OCI-LY3 (cell line): ENCODE results near the gene DBI.
A peak's percentile ranks its signal among the peaks of the same experiment; 100 is the strongest.

Experiments
- H2AFZ ChIP-seq: fragments of 200-600, 300-600 bp; shearing (Covaris generic); 2 replicates; pipeline ENCODE4 v1.6.0; 2014; ENCODE audit warnings: antibody characterized with exemption, low read depth, low read length
- H3K27ac ChIP-seq: fragments of 200-600, 300-600 bp; sonication (generic); 2 replicates; pipeline ENCODE4 v1.5.1; 2014; ENCODE audit warnings: mild to moderate bottlenecking, low read length, moderate library complexity, mixed read lengths
- H3K27me3 ChIP-seq: fragments of 200-600, 300-600 bp; sonication (generic); 2 replicates; pipeline ENCODE4 v1.6.1; 2014; ENCODE audit warnings: low read depth, low read length, mixed read lengths
- H3K36me3 ChIP-seq: fragments of 200-600, 300-600 bp; sonication (generic); replicated peaks from 2 replicates; pipeline ENCODE3; 2014; ENCODE audit warnings: low read depth, low read length, mixed read lengths
- H3K4me1 ChIP-seq: fragments of 300-600, 200-600 bp; sonication (generic); 2 replicates; pipeline ENCODE4 v1.6.1; 2014; ENCODE audit warnings: low read length, mixed read lengths
- H3K4me2 ChIP-seq: fragments of 200-600, 300-600 bp; sonication (generic); 2 replicates; pipeline ENCODE4 v1.6.1; 2014; ENCODE audit warnings: low read length, mixed read lengths
- H3K4me3 ChIP-seq: fragments of 300-600, 200-600 bp; sonication (generic); 2 replicates; pipeline ENCODE4 v1.5.1; 2014; ENCODE audit warnings: antibody characterized with exemption, mild to moderate bottlenecking, low read length, moderate library complexity
- H3K79me2 ChIP-seq: fragments of 300-600, 200-600 bp; shearing (Covaris generic); 2 replicates; pipeline ENCODE4 v1.6.1; 2014; ENCODE audit warnings: mild to moderate bottlenecking, low read length, mixed read lengths
- H3K9ac ChIP-seq: fragments of 300-600, 200-600 bp; shearing (Covaris generic); 2 replicates; pipeline ENCODE4 v1.6.0; 2014; ENCODE audit warnings: mild to moderate bottlenecking, low read length, moderate library complexity
- H3K9me3 ChIP-seq: fragments of 200-600, 300-600 bp; shearing (Covaris generic); 2 replicates; pipeline ENCODE4 v1.6.1; 2014; ENCODE audit warnings: low read length, mixed read lengths; ENCODE audit not compliant: insufficient read depth
- H4K20me1 ChIP-seq: fragments of 200-600, 300-600 bp; sonication (generic); 2 replicates; pipeline ENCODE4 v1.6.1; 2016; ENCODE audit warnings: low read length, mixed read lengths; ENCODE audit not compliant: insufficient read depth
- CTCF ChIP-seq: fragments of 200-600, 300-600 bp; sonication (generic); IDR thresholded peaks from 2 replicates; pipeline ENCODE4 v1.5.1; 2014; ENCODE audit warnings: antibody characterized with exemption, low read length, low read depth
- EZH2phosphoT487 ChIP-seq: fragments of 200-600 bp; shearing (Covaris generic); IDR thresholded peaks from 2 replicates; pipeline ENCODE4 v1.6.1; 2018; ENCODE audit warnings: antibody characterized with exemption, mixed run types, low read depth

The DBI gene

GRCh38 chr2:119383410-119384140, 16.8 kb downstream of the DBI start:
- H3K4me3 ChIP-seq = no peak overlapping the region
- H3K4me1 ChIP-seq = peaks cover 5% of the 10 kb centered on the region
- no peaks in the 10 kb centered on the region for H3K36me3 ChIP-seq
- no peaks in the 10 kb centered on the region for H3K79me2 ChIP-seq
- TF ChIP-seq EZH2phosphoT487 (no peak), CTCF (no peak)
- no peak overlapping the region for H3K4me2 ChIP-seq
- no peak overlapping the region for H3K27ac ChIP-seq
- H3K9ac ChIP-seq = no peak overlapping the region
- H3K27me3 ChIP-seq = no peaks in the 10 kb centered on the region
- no peaks in the 10 kb centered on the region for H3K9me3 ChIP-seq
- H2AFZ ChIP-seq = no peak overlapping the region
- H4K20me1 ChIP-seq = no peaks in the 10 kb centered on the region

GRCh38 chr2:119384971-119385370, 18.2 kb downstream of the DBI start:
- Histone ChIP-seq H3K27me3 (no peaks in the 10 kb centered on the region), H3K4me2 (no peak overlapping the region), H2AFZ (no peak overlapping the region), H3K9ac (no peak overlapping the region), H3K9me3 (no peaks in the 10 kb centered on the region), H3K27ac (no peak overlapping the region), H3K4me3 (no peak overlapping the region), H3K79me2 (no peaks in the 10 kb centered on the region), H3K4me1 (peaks cover 5% of the 10 kb centered on the region), H4K20me1 (no peaks in the 10 kb centered on the region), H3K36me3 (no peaks in the 10 kb centered on the region)
- no peak for TF ChIP-seq CTCF
- no peak for TF ChIP-seq EZH2phosphoT487

GRCh38 chr2:119385466-119385865, 18.7 kb downstream of the DBI start:
- H2AFZ ChIP-seq = no peak overlapping the region
- H3K9ac ChIP-seq = no peak overlapping the region
- no peak overlapping the region for H3K27ac ChIP-seq

GRCh38 chr2:119387381-119388129, 20.8 kb downstream of the DBI start:
- Histone ChIP-seq H2AFZ (peak overlapping the region; percentile 69; the same call in 1 of the 2 replicates), H3K9ac (no peak overlapping the region), H3K27ac (no peak overlapping the region), H3K4me1 (peaks cover 5% of the 10 kb centered on the region), H3K4me2 (no peak overlapping the region), H3K4me3 (no peak overlapping the region), H4K20me1 (no peaks in the 10 kb centered on the region), H3K79me2 (no peaks in the 10 kb centered on the region), H3K9me3 (no peaks in the 10 kb centered on the region), H3K36me3 (no peaks in the 10 kb centered on the region), H3K27me3 (no peaks in the 10 kb centered on the region)
- TF ChIP-seq CTCF (no peak), EZH2phosphoT487 (no peak)

More at GRCh38 chr2:119385466-119385865, 18.7 kb downstream of the DBI start:
- H3K9me3 ChIP-seq = no peaks in the 10 kb centered on the region
- H3K79me2 ChIP-seq = no peaks in the 10 kb centered on the region
- H3K4me1 ChIP-seq = peaks cover 5% of the 10 kb centered on the region
- H3K4me2 ChIP-seq = no peak overlapping the region
- no peaks in the 10 kb centered on the region for H3K27me3 ChIP-seq
- no peaks in the 10 kb centered on the region for H4K20me1 ChIP-seq
- no peak overlapping the region for H3K4me3 ChIP-seq
- no peak for TF ChIP-seq EZH2phosphoT487
- H3K36me3 ChIP-seq = no peaks in the 10 kb centered on the region
